Epidermal melanocyte (primary cell): ENCODE results near the gene COL15A1.

ENCODE experiments used
- DNase-seq: peaks from one replicate; pipeline ENCODE4 v3.0.0; 2011; ENCODE audit warnings: low spot score; ENCODE audit not compliant: insufficient read length

COL15A1 gene

DNA sequence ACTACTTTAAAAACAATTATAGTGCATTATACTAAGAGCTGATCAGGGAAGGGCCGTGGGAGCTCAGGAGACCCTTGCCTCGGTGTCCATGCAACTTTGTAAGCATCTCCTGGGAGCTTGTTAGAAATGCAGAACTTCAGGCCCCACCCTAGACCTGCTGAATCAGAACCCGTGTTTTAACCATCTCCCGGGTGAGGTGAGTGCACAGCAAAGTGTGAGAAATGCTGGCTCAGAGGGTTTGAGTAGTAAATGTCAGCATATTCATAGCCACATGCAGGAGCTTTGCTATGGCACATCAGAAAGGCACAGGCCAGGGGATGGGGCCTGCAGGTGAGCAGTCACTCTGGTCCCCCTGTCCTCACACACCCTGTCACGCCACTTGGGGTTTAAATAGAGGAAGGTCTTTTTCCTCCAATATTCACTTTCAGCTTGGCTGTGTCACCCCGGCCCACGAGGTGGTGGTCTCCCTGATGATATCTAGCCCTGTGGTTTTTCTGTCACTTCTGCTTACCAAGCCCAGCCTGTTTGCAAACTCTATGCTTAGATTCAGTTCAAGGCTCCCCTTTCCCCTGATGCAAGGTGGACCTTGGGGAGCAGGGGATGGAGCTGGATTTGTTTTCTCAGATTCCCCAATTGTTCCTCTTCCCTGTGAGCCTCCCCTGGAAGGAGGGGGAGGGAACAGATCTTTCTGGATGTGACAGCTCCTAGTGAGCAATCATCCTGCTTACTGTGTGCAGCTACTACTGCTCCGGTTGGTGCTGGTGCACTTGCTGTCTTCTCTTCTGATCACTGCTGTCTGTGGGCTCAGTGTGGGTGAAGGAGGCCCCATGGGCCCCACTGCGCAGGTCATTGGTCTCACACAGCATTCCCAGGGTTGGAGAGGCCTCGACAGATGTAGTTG lies 109.4 kb downstream of the COL15A1 start:
- DNase-seq, result no peak

DNA sequence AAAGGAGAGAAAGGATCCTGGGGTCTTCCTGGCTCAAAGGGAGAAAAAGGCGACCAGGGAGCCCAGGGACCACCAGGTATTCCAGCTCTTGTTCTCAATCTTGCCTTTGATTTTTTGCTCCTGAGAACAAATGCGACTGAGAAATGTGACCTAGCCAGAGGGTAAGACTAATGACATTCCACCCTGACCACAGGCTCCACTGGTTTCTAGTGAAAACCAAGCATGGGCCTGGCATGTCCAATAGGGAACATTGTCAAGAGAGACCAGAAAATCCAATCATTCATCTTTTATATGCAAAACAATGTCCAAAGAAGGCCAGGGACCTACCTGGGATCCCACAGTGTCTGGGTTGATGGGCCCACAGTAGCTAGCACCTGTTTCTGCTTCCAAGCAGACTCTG lies 110.9 kb downstream of the COL15A1 start:
- no peak for DNase-seq

DNA sequence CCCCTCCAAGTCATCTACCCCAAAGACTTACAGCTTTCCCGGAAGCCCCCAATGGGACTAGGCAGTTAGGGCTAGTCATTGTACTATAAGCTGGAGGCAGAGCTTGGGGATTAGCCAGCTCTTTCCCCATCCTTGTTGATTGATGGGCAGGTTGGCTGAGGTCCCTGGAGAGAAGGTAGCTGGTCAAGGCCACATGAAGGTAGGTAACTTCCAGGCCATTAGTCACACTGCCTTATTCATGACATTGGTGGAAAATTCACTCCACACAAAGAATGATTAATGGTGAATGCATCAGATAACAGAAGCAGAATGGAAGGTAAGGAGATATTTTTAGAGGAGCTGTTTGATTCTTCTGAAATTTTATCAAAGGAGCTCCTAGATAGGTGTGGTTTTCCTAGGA lies 111.7 kb downstream of the COL15A1 start:
- DNase-seq, result no peak

DNA sequence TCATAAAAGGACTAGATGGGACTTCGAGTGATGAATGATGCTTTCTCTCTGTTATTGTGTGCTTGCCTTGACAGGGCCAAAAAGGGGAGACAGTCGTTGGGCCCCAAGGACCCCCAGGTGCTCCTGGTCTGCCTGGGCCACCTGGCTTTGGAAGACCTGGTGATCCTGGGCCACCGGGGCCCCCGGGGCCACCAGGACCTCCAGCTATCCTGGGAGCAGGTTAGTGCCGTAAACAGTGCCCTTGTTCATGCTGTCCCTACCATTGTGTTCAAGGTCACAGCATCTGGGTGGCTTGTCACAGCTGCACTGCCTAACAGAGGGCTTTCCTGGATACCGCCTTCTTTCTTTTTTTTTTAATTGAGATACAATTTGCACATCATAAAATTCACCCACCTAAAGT lies 112.5 kb downstream of the COL15A1 start:
- no peak for DNase-seq

DNA sequence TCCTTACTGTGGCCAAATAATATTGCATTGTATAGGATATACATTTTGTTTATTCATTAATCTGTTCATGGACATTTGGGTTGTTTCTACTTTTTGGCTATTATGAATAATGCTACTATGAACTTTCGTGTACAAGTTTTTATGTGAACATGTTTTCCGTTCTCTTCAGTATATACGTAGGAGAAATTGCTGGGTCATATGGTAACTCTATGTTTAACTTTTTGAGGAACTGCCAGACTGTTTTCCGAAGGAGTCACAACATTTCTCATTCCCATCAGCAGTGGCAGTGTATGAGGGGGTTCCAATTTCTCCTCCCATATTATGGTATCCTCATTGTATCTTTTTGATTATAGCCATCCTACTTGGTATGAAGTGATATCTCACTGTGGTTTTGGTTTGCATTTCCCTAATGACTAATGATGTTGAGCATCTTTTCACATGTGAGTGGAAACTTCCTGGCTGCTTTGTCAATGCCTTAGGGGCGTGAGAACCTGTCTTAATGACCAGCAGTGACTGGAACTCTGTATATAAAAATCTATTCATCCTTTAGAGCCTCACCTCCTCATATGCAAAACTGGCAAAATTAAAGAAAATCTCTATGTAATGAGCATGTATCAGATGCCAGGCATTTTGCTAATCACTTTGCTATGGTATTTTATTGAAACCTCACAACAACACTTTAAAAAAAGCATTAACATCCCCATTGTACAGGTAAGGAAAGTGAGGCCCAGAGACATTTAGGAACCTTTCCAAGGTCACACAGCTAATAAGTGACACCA lies 113.4 kb downstream of the COL15A1 start:
- no peak for DNase-seq

DNA sequence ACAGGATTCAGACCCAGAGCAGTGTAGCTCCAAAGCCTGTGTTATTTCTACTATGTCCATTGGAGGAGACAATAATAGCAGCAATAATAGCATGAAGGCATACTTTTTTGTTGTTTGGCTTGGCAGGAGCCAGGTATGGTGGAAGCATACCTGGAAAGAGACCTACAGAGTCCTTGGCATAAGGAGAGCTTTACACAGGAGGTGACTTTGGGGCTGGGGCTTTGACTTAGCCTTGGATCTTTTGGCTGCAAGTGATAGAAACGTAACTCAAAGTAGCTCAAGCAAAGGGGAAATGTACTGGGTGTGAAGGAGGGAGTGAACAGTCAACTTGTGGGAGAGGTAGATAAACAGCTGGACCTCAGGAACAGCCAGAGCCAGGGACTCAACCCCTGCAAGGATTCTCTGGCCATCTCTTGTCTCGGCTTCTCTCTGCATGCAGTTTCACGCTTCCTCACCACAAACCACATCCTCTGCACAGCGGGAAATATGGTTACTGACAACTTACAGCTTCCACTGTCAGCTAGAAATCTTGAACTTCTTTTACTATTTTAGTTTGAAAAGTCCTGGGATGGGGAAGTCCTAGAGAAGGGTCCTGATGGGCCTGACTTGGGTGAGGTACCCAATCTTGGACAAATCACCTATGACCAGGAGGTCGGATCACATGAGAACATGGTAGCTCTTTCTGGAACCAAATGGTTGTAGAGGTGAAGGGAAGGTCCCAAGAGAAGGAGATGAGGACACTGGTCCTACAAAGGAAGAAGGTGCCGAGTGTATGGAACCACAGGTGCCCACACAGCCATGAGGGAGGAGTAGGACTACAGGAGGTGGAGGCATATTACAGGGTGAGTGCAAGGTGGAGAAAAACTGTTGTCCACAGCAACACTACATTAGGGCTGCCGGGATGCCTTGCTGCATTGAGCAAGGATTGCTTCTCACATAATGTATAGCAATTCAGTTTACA lies 114.2 kb downstream of the COL15A1 start:
- DNase-seq, result peak; percentile 37

DNA sequence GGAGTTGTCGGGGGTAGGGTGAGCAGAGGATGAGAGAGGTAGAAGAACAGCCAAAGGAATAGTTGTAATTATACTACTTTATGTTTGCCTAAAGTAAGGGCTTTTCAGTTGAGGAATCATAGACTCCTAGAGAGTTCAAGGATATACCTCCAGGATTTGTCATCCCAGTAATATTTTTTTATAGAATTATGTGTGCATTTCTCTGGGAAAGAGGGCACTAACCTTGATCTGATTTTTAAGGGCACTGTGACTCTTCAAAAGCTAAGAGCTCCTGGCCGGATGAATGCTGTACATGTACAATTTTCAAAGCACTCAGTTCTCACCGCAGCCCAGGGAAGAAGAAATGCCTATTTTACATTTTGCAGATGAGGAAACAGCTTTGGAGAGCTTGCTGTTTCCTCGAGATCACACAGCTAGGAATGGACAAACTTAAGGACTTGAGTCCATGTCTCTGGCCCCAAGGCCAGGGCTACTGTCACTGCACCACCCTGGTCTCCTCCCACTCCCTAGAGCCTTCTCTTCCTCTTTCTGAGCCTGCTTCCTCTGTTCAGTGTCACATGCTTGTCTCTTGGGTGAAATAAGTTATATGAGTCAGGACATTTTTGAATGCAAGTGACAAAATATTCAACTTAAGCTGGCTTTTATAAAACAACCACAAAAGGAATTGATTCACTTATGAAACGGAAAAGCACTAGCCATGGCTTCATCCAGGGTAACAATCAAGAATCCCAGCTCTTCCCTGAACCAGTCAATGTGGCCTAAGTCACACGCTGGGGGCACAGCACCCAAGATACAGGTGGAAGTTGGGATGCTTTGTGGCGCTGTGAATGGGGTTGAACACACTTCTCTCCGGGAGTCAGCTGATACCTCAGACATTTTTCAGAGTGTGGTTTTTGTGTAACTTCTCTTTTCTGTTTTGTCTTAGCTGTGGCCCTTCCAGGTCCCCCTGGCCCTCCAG lies 115.5 kb downstream of the COL15A1 start:
- no peak for DNase-seq

DNA sequence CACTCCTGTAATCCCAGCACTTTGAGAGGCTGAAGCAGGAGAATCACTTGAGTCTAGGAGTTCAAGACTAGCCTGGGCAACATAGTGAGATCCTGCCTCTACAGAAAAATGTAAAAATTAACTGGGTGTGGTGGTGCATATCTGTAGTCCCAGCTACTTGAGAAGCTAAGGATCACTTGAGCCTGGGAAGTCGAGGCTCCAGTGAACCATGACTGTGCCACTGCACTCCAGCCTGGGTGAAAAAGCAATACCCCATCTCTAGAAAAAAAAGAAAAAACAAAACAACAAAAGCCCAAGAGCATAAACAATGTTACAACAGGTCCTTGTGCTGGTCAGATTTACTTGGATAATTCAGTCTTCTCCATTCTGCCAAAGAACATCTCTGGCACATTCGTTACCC lies 116.9 kb downstream of the COL15A1 start:
- DNase-seq, result no peak

DNA sequence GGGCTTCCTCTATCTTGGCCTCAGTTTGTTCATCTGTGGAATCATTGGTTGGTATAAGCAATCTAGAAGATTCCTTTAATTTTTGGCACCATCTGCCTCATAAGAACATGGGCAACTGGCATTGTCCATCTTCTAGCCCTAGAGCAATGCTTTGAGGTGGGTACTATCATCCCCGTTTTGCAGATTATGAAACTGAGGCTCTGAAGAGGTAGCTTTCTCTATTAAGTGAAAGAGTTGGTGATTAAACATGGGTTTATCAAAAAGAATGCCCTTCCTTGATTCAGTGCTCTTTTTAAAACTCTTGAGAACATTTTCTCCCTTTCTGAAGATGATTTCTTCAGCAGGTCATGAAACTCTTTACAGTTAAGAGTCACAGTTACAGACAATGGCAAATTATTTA lies 118.8 kb downstream of the COL15A1 start:
- DNase-seq, result no peak

DNA sequence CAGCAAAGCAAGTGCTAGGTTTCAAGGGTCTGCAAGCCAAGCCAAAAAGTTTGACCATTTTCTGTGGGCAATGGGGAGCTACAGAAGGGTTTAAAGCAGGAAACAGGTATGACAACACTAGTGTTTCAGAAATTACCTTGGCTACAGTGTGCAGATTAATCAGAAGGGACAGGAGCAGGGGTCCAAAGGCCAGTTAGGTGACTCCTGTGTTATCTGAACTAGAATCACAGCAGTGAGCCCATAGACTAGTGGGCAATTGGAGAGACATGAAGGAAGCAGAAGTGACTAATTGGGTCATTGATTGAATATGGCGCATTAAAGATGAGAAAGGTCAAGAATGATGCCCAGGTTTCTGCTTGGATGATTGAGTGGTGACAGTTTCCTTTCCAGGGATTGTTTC lies 119.8 kb downstream of the COL15A1 start:
- DNase-seq, result no peak

DNA sequence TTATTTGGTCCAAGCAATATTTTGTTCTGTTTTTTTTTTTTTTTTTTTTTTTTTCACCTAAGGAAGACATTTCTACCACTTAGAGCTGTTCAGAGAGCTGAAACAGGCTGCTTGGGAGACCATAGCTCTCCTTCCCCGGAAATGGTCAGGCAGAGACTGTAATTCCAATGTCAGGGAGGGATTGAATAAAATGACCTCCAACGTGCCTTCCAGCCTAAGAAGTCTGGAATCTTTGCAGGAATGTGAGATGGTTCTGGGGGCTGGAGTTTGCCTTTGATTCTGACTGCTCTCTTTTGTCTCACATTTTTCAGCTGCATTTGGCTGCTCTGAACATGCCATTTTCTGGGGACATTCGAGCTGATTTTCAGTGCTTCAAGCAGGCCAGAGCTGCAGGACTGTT lies 122.9 kb downstream of the COL15A1 start:
- no peak for DNase-seq

DNA sequence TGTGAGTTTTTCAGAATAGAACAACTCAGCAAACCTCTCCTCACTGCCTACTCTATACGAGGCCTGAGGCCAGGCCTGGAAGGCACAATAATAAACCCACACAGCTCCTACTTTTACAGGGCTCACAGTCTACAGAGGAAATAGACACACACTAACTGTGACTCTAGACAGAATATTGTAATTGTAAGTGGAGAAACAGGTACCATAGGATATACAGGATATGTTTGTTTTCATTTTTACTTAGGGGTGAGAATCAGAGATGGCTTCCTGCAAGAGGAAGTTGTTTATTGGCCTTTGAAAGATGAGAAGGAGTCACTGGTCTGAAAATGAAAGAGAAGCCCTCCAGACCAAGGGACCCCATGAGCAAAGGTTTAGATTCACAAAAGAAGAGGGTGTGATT lies 125.4 kb downstream of the COL15A1 start:
- no peak for DNase-seq

DNA sequence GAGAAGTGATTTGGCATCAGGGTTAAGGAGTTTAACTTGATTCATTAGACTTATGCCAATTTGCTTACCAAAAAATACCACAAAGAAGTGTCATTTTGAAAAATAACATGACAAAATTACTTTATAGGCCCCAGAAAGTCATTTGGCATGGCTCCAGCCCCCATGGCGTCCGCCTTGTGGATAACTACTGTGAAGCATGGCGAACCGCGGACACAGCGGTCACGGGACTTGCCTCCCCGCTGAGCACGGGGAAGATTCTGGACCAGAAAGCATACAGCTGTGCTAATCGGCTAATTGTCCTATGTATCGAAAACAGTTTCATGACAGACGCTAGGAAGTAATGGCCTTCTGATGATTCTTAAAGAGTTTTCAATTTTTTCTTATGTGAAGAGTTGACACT lies 125.8 kb downstream of the COL15A1 start:
- no peak for DNase-seq

DNA sequence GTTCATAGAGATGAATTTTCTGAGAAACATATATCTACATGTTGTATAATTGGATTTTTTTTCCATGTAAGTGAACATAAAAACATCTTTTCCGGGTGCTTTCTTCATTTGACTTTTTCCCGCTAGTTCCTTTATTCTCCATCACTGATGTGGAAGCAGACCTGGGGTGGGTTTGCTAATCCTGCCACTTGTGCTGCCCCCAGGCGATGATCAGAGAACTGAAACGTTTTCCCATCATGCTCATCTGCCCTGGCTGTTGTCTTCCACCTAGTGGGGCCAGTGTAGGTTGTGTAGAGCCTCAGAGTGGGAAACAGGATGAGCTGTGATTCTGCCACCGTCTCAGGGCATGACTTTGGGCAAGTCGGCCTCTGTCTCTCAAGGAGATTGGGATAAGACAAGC lies 127.0 kb downstream of the COL15A1 start:
- no peak for DNase-seq

DNA sequence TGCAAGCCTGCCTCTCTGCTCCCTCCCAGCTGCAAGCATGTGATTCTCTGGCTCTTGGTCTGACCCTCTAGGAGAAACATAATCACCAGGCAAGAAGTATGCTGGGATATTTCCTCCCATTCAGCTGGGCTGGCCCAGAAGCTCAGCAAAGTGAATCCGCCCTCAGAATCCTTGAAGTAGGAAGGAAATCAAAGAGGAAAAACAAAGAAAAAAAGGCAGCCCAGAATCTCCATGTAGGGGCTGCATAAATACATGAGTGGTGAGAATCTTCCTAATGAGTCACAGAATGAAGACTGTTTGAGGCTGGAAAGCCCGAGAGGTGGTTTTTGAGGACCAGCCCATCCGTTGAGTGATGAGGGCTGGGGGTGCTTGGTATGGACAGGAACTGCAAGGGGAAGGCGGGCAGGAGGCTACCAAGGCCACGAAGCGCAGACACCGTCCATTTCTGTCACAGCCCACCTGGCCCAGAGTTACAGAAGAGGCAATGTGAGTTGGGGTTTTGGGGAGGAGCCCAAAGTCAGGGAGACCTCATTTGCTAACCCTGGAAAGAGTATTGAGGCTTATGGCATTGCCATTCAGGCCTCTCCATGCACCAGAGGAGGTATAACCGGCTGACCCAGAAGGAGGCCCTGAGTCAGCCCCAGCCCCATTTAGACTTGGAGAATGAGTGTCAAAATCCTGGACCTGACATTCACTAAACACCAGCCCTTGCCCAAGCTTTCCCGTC lies 127.8 kb downstream of the COL15A1 start:
- DNase-seq, result no peak

DNA sequence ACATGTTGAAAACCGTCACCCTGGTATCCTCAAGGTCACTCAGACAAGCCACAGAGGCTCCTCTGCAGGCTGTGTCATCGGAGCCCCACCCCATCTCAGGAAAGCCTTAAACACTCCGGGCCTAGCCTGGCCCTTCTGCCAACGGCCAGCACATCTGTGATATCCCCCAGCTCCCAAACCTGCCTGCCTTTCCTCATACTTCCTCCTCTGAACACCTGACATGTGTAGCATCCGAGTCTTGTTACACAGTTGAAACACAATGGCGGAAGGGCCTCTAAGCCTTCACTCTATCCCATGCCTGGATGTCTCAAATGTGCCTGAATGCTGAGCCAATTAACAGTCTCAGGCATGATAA lies 128.3 kb downstream of the COL15A1 start:
- no peak for DNase-seq

DNA sequence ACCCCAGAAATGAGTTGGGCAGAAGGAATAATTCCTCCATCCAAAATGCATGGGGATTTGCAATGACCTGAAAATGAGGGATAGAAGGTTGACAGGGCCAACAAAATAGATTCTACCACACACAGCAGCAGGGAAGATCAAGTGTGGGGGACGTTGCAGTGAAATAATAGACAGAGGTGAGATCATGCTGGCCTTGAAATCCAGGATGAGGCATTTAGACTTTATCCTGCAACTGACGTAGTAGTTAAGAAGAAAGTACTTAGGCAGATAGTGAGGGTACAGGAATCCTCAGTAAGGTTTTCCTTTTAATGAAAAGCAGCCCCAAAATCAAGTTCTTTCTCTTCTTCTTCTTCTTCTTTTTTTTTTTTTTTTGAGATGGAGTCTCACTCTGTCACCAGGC lies 129.6 kb downstream of the COL15A1 start:
- DNase-seq, result no peak

DNA sequence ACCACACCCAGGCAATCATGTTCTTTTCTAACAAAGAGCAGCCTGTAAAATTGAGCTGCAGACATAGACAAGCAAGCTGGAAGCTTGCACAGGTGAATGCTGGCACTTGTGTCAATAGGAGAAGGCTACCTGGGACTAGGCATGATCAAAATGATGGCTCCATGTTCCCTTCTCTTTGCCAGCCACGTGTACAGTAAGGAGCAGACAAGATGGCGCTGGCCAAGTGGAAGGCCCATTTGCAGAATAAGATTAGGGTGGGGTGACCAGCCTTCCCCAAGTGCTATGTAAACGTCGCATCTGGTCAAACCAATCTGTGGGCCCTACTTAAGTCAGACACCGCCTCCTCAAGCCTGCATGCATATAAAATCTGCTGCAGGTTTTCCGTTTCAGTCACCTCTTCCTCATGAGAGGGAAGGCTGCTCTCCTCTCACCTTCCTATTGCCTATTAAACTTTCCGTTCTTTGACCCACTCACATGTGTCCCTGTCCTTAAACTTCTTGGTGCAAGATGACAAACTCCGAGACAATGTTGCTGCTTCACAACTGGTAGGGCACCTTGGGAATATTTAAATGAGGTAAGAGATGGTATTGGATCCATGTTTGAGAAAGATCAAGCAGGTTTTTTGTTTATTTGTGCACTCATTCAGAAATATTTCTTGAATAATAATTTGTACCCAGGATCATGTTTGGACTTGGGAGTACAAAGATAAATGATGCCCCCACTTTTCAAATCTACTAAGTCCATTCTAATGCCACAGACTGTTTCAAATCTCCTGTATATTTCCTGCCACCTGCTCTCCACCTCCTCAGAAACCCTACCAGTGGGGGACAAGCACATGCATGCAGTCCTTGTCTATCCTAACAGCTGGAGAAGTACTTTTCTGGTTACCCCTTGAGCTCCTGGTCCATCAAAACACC lies 130.5 kb downstream of the COL15A1 start:
- no peak for DNase-seq

DNA sequence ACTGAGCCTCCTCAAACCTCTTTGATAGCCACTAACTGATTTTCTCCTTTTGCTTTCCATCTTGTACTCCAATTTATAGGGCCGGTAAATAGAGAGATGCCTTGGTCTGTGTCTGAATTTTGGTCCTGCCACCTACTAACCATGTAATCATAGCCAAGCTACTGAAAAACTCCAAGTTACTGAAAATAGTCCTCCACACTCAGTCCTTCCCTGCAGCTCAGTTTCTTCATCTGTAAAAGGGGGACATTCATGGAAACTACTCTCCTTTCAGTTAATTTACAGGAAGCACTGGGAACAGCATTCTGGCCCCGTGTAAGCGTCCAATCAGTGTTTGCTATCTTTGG lies 131.2 kb downstream of the COL15A1 start:
- no peak for DNase-seq
